HepG2 (cell line): ENCODE measurements around the gene OR2F1. TPM values are rescaled to one million over a fixed set of nuclear protein-coding genes. Genes with fewer than 3 reads are reported as not detected.

Source experiments
- ATF6 ChIP-seq: sonication (generic); formaldehyde crosslinking; conservative IDR thresholded peaks from 2 replicates; pipeline ENCODE4 v1.4.0; 2020; ENCODE audit warnings: missing genetic modification reagents
- CREBL2 ChIP-seq: sonication (generic); formaldehyde crosslinking; IDR thresholded peaks from 2 replicates; pipeline ENCODE4 v1.8.1; 2023; ENCODE audit warnings: missing genetic modification reagents, mild to moderate bottlenecking, borderline replicate concordance
- CTCF ChIP-seq: sonication (generic); formaldehyde crosslinking; IDR thresholded peaks from 2 replicates; pipeline ENCODE4 v1.5.0; 2020; ENCODE audit warnings: mild to moderate bottlenecking, missing genetic modification reagents, moderate library complexity
- DRAP1 ChIP-seq: IDR thresholded peaks from 2 replicates; pipeline ENCODE4 v1.6.1; 2016; ENCODE audit warnings: missing genetic modification reagents, missing compliant biosample characterization
- ELF3 ChIP-seq: IDR thresholded peaks from 2 replicates; pipeline ENCODE4 v1.6.1; 2016; ENCODE audit warnings: missing genetic modification reagents, missing compliant biosample characterization
- FOXJ3 ChIP-seq: sonication (generic); formaldehyde crosslinking; IDR thresholded peaks from 2 replicates; pipeline ENCODE4 v1.4.0; 2020; ENCODE audit warnings: missing genetic modification reagents, mild to moderate bottlenecking, borderline replicate concordance
- GFI1 ChIP-seq: sonication (generic); formaldehyde crosslinking; IDR thresholded peaks from 2 replicates; pipeline ENCODE4 v1.5.0; 2020; ENCODE audit warnings: missing genetic modification reagents, mild to moderate bottlenecking, borderline replicate concordance
- HOXD1 ChIP-seq: sonication (generic); formaldehyde crosslinking; IDR thresholded peaks from 2 replicates; pipeline ENCODE4 v1.5.0; 2020; ENCODE audit warnings: missing genetic modification reagents
- NFYC ChIP-seq: IDR thresholded peaks from 2 replicates; pipeline ENCODE4 v1.6.1; 2016; ENCODE audit warnings: missing genetic modification reagents, missing compliant biosample characterization
- RFXANK ChIP-seq: IDR thresholded peaks from 2 replicates; pipeline ENCODE4 v1.6.1; 2016
- SAFB2 ChIP-seq: sonication (generic); formaldehyde crosslinking; IDR thresholded peaks from 2 replicates; pipeline ENCODE4 v1.5.1; 2020; ENCODE audit warnings: missing genetic modification reagents, low read depth, mild to moderate bottlenecking, borderline replicate concordance
- TBP ChIP-seq: sonication (generic); formaldehyde crosslinking; IDR thresholded peaks from 2 replicates; pipeline ENCODE4 v1.5.0; 2020; ENCODE audit warnings: missing genetic modification reagents
- ZBTB1 ChIP-seq: sonication (generic); formaldehyde crosslinking; IDR thresholded peaks from 2 replicates; pipeline ENCODE4 v1.4.0; 2020; ENCODE audit warnings: missing genetic modification reagents, borderline replicate concordance
- ZNF207 ChIP-seq: fragments of 450-650 bp; IDR thresholded peaks from 2 replicates; pipeline ENCODE4 v1.6.1; 2016; ENCODE audit warnings: antibody characterized with exemption, borderline replicate concordance
- ZNF263 ChIP-seq: sonication (generic); formaldehyde crosslinking; IDR thresholded peaks from 2 replicates; pipeline ENCODE4 v1.4.0; 2020; ENCODE audit warnings: missing genetic modification reagents
- ZNF329 ChIP-seq: sonication (generic); formaldehyde crosslinking; IDR thresholded peaks from 2 replicates; pipeline ENCODE4 v1.9.0; 2021; ENCODE audit warnings: low read depth, mild to moderate bottlenecking, missing genetic modification reagents
- ZNF333 ChIP-seq: sonication (generic); formaldehyde crosslinking; IDR thresholded peaks from 2 replicates; pipeline ENCODE4 v1.4.0; 2020; ENCODE audit warnings: mild to moderate bottlenecking, missing genetic modification reagents, borderline replicate concordance
- ZNF446 ChIP-seq: sonication (generic); formaldehyde crosslinking; IDR thresholded peaks from 2 replicates; pipeline ENCODE4 v1.5.0; 2020; ENCODE audit warnings: mild to moderate bottlenecking, missing genetic modification reagents
- ZNF567 ChIP-seq: sonication (generic); formaldehyde crosslinking; IDR thresholded peaks from 2 replicates; pipeline ENCODE4 v1.8.1; 2023; ENCODE audit warnings: mild to moderate bottlenecking, missing genetic modification reagents, borderline replicate concordance
- ZNF580 ChIP-seq: IDR thresholded peaks from 2 replicates; pipeline ENCODE4 v1.6.1; 2016; ENCODE audit warnings: low read depth, borderline replicate concordance
- ZNF816 ChIP-seq: sonication (generic); formaldehyde crosslinking; IDR thresholded peaks from 2 replicates; pipeline ENCODE4 v1.8.0; 2022; ENCODE audit warnings: missing genetic modification reagents, mild to moderate bottlenecking, borderline replicate concordance
- ZNF850 ChIP-seq: sonication (generic); formaldehyde crosslinking; conservative IDR thresholded peaks from 2 replicates; pipeline ENCODE4 v1.9.0; 2021; ENCODE audit warnings: mild to moderate bottlenecking, missing genetic modification reagents
- polyA plus RNA-seq, 8 experiments: library from polyadenylated mRNA; depleted of rRNA in 3 of 8; stranded (reverse) in 7 of 8; unstranded in 1 of 8; fragments of >200 nt; fragmentation: Illumina TruSeq in 4 of 8; extraction: Trizol in 4 of 8; gene quantifications; 2 replicates each; pipeline versions ENCODE4 v1.2.1 to v1.2.3, GENCODE V29; 2011 to 2016; ENCODE audit warnings: low read depth in 4 of 8, missing spikeins in 1 of 8, mixed read lengths in 1 of 8; ENCODE audit not compliant: insufficient read depth in 1 of 8
- total RNA-seq, 5 experiments: library from RNA; depleted of rRNA; stranded (reverse); fragments of >200 nt; fragmentation: Illumina TruSeq; extraction: Trizol; gene quantifications; 2 replicates each; pipeline ENCODE4 v1.2.3, GENCODE V29; 2016; ENCODE audit warnings: low read depth in 1 of 5
- TF ChIP-seq, protein P1 (sequence below): sonication (generic); formaldehyde crosslinking; IDR thresholded peaks from 2 replicates; pipeline ENCODE4 v1.5.1; 2020; ENCODE audit warnings: missing genetic modification reagents, mild to moderate bottlenecking, borderline replicate concordance
- TF ChIP-seq, protein P2 (sequence below): sonication (generic); formaldehyde crosslinking; IDR thresholded peaks from 2 replicates; pipeline ENCODE4 v1.4.0; 2020; ENCODE audit warnings: missing genetic modification reagents

The OR2F1 gene
- total and polyA plus RNA-seq, 2 of the 13 experiments (the other 11 are each of a cell fraction or from before 2014, with no cell fraction given) = 0.36 to 1.5 TPM

GRCh38 chr7:143906895-143907294, 47.7 kb upstream of the OR2F1 start (continued):
- TF ChIP-seq CREBL2 (CRISPR knock-in tag) = no peak
- peak; percentile 69 for TF ChIP-seq DRAP1 (CRISPR knock-in tag)
- peak; percentile 88 for TF ChIP-seq ELF3 (CRISPR knock-in tag)
- TF ChIP-seq ZNF446 (CRISPR knock-in tag) = no peak
- no peak for TF ChIP-seq ZNF567 (CRISPR knock-in tag)
- TF ChIP-seq ZBTB1 (CRISPR knock-in tag) = no peak; the same call in 1 of the 2 replicates
- TF ChIP-seq ZNF333 = no peak
- peak; percentile 83; the same call in 1 of the 2 replicates for TF ChIP-seq FOXJ3 (CRISPR knock-in tag)
- TF ChIP-seq HOXD1 = 0 out of 2 replicates have a peak, but pooled peaks have one; percentile 51
- TF ChIP-seq ZNF580 (CRISPR knock-in tag) = peak; percentile 72; the same call in 1 of the 2 replicates
- 0 out of 2 replicates have a peak, but pooled peaks have one; percentile 46 for TF ChIP-seq ZNF263 (CRISPR knock-in tag)
- no peak for TF ChIP-seq NFYC (CRISPR knock-in tag)
- TF ChIP-seq, protein P1, sequence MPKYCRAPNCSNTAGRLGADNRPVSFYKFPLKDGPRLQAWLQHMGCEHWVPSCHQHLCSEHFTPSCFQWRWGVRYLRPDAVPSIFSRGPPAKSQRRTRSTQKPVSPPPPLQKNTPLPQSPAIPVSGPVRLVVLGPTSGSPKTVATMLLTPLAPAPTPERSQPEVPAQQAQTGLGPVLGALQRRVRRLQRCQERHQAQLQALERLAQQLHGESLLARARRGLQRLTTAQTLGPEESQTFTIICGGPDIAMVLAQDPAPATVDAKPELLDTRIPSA (CRISPR knock-in tag) = no peak
- TF ChIP-seq GFI1 (CRISPR knock-in tag) = no peak
- TF ChIP-seq ZNF329 (CRISPR knock-in tag) = no peak
- no peak for TF ChIP-seq TBP
- TF ChIP-seq, protein P2, sequence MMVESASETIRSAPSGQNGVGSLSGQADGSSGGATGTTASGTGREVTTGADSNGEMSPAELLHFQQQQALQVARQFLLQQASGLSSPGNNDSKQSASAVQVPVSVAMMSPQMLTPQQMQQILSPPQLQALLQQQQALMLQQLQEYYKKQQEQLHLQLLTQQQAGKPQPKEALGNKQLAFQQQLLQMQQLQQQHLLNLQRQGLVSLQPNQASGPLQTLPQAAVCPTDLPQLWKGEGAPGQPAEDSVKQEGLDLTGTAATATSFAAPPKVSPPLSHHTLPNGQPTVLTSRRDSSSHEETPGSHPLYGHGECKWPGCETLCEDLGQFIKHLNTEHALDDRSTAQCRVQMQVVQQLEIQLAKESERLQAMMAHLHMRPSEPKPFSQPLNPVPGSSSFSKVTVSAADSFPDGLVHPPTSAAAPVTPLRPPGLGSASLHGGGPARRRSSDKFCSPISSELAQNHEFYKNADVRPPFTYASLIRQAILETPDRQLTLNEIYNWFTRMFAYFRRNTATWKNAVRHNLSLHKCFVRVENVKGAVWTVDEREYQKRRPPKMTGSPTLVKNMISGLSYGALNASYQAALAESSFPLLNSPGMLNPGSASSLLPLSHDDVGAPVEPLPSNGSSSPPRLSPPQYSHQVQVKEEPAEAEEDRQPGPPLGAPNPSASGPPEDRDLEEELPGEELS (CRISPR knock-in tag) = peak; percentile 81
- TF ChIP-seq RFXANK = no peak
- TF ChIP-seq ATF6 (CRISPR knock-in tag) = no peak
- TF ChIP-seq SAFB2 (CRISPR knock-in tag) = no peak
- no peak for TF ChIP-seq ZNF850 (CRISPR knock-in tag)
- peak; percentile 18; the same call in 1 of the 2 replicates for TF ChIP-seq CTCF (CRISPR knock-in tag)
- TF ChIP-seq ZNF207 = no peak
- peak; percentile 28; the same call in 1 of the 2 replicates for TF ChIP-seq ZNF816 (CRISPR knock-in tag)
